ENCODE measurements around the gene GABBR2.

Gene GABBR2

DNA sequence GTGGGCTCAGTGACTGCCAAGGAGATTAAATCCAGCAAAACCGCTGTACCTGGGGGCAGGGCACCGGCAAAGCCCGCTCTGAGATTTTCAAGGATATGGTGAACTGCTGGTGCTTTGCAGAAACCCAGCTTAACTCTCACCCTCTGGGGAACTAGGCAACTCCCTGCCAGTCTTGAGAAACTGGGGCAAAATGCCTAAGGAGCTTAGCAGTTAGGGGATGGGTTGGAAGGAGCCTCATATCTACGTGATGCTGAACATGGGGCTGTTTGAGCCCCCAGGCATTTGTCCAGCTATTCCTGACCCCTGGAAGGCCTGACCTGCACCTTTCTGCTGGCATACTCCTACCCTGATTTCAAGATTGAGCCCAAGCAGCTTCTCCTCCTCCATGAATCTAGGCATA lies 344.6 kb downstream of the GABBR2 start:
- DNase-seq, result no peak

- no peak for DNase-seq
Measured at GRCh38 chr9:98363644-98364043, 345.1 kb downstream of the GABBR2 start.

- DNase-seq, result no peak
Measured at GRCh38 chr9:98362624-98363252, 346.0 kb downstream of the GABBR2 start.

DNA sequence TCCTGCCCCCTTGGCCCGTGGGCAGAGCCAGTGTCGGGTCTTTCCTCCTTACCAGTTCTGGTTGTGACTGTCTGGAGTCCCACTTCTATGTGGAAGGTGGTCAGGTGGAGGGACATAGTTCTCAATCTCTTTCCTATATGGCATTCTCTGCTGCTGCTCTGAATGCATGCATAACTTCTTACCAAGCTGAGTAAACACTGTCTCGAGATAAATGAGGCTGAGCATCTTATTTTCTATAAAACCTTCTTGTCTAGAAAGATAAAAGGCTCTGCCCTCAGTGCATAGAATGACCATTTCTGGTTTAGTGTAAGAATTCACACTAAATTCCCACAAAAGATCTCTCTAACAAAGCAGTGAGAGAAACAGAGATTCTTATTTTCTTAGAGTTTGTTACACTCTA lies 347.1 kb downstream of the GABBR2 start:
- no peak for DNase-seq

- no peak for DNase-seq
Measured at GRCh38 chr9:98360176-98360708, 348.5 kb downstream of the GABBR2 start.

- no peak for DNase-seq
Measured at GRCh38 chr9:98359569-98359968, 349.2 kb downstream of the GABBR2 start.

- DNase-seq, result no peak
Measured at GRCh38 chr9:98357921-98358535, 350.7 kb downstream of the GABBR2 start.

DNA sequence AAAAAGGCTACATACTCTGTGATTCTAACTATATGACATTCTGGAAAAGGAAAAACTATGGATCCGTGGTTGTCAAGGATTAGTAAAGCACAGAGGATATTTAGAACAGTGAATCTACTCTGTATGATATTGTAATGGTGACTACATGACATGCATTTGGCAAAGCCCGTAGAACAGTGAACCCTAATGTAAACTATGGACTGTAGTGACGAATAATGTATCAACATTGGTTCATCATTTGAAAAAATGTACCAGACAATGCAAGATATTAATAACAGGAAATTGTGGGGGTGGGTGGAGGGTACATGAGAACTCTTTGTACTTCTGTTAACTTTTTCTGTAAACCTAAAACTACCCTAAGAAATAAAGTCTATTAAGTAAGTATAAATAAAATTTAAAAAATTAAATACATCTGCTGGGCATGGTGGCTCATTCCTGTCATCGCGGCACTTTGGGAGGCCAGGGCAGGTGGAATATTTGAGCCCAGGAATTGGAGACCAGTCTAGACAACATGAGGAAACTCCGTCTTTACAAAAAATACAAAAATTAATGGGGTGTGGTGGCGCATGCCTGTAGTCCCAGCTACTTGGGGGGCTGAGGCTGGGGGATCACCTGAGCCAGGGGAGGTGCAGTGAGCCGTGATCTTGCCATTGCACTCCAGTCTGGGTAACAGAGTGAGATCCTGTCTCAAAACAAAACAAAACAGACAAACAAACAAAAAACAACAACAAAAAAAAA lies 351.6 kb downstream of the GABBR2 start:
- DNase-seq, result no peak

DNA sequence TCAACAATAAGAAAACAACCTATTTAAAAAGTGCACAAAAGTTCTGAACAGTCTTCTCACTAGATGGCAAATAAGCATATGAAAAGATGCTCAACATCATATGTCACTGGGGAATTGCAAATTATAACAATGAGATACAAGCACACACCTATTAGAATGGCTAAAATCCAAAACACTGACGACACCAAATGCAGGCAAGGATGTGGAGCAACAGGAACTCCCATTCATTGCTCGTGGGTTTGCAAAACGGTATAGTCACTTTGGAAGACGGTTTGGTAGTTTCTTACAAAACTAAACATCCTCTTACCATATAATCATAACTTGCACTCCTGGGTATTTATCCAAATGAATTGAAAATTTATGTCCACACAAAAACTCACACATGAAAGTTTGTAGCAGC lies 352.4 kb downstream of the GABBR2 start:
- DNase-seq, result no peak

DNA sequence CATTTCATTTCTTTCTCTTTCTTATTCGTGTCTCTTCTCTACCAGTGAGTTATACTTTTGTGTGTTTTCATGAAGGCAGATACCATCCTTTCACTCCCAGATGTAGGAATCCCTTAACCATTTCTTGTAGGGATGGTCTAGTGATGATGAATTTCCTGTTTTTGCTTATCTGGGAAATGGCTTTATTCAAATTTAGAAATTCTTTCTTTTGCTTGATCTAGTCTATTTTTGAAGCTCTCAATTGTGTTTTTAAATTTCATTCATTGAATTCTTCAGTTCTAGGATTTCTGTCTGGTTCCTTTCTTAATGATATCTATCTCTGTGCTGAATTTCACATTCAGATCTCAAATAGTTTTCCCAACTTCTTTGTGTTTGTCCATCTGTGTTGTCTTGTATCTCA lies 357.4 kb downstream of the GABBR2 start:
- DNase-seq, result no peak

- DNase-seq, result no peak
Measured at GRCh38 chr9:98347642-98348041, 361.1 kb downstream of the GABBR2 start.

GRCh38 chr9:98345011-98345410 lies 363.7 kb downstream of the GABBR2 start:
- no peak for DNase-seq

DNA sequence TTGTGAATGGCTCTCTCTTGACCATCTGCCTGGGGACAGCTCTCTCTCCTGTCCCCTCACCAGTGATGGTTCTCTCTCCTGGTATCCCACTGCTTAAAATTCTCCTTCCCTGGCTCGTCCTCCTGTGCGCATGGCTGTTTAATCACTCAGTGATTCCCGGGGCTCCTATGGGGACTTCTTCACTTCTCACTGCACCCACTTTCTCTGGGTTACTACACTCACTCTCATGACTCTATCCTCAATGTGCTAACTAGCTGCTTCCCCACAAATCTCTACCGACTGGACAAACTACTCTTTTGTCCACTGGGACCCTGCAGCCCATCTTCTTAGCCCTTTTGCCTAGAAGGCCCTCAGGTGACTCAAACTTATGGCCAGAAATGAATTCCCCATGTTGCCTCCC lies 364.2 kb downstream of the GABBR2 start:
- no peak for DNase-seq

- no peak for DNase-seq
Measured at GRCh38 chr9:98342820-98343210, 365.9 kb downstream of the GABBR2 start.

GRCh38 chr9:98342098-98342819 lies 366.5 kb downstream of the GABBR2 start:
- DNase-seq, result no peak

DNA sequence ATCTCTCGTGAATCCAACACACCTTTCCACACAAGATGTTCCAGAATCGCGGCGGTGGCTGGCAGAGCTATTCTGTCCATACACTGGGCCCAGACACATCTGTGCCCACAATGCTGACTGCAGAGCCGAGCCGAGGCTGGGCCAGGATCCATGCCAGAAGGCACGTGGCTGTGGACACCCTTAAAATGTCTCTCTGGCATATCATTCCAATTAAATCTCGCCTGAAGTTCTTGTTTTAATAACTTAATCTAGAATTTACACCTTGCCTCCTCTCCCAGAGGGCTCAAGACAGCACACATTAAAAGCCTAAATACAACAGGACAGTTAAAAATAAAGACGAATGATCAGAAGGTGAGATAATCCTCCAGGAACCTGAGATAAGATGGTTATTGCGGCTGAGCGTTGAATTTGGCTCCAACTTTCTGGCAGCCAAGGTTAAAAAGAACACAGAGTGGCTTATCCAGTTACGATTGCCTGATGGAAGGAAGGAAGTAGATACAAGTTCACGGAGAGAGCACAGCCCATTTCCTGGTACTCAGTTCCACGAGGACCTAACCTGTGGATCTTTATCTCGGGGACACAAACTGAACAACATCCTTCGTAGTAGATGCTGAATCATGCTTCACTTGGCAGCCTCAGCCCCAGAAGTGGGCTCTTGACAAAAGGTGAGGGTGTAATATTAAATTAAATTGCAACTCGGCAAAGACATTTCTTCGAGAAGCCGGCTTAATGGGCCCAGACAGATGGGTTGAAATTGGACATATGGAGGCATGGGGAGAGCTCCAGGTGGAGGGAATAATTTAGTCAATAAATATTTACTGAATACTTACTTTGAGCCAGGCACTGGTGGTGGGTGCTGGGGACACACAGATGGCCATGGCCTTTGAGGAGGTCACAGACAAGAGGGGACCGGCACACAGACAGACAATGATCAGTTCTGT lies 367.3 kb downstream of the GABBR2 start:
- no peak for DNase-seq

DNA sequence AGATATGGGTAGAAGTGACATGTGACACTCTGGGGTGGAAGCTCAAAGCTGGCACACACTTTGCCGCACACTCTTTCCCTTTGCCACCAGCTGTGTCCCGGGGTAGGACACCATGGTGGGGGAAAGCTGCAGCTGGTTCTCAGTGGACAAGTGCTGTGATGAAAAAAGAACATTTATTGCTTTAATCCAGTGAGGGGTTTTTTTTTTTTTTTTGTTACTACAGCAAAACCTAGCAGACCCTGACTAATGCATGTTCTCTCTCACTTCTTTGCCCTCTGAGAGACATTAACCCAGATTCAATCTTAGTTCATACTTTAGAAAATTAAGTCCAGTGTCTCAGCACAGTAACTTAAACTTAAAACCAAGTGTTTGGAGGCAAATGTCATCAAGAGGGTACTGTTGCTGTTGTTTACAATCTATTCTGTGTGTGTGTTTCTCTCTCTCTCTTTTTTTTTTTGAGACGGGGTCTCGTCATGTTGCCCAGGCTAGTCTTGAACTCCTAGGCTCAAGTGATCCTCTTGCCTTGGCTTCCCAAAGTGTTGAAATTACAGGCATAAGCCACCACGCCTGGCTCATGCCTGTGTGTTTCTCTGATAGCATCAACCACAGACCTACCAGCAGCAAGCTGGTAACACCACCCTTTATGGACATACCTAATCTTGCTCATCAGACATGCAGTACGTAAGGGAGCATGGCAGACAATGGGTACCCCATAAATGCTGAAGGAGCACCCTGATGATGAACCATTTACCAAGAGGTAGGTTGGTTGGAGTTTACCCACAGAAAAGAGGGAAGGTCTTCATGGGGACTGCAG lies 368.5 kb downstream of the GABBR2 start:
- DNase-seq, result no peak

DNA sequence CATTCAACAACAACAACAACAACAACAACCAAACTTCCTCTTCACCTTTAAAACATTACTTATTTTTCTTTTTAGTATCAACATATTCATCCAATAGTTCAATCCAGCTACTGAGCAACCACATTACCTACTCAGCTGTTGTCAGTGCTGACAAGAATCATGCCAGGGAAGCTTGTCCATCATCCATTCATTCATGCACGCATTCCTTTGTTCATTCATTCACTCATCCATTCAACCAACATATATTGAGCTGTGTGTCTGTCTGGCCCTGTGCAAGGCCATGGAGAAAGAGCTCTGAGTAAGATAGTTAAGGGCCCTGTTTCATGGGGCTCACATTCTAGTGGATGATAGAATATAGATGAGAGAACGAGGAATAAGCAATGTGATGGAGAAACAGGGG lies 373.1 kb downstream of the GABBR2 start:
- DNase-seq, result no peak

GRCh38 chr9:98334796-98335195 lies 373.9 kb downstream of the GABBR2 start:
- DNase-seq, result no peak

DNA sequence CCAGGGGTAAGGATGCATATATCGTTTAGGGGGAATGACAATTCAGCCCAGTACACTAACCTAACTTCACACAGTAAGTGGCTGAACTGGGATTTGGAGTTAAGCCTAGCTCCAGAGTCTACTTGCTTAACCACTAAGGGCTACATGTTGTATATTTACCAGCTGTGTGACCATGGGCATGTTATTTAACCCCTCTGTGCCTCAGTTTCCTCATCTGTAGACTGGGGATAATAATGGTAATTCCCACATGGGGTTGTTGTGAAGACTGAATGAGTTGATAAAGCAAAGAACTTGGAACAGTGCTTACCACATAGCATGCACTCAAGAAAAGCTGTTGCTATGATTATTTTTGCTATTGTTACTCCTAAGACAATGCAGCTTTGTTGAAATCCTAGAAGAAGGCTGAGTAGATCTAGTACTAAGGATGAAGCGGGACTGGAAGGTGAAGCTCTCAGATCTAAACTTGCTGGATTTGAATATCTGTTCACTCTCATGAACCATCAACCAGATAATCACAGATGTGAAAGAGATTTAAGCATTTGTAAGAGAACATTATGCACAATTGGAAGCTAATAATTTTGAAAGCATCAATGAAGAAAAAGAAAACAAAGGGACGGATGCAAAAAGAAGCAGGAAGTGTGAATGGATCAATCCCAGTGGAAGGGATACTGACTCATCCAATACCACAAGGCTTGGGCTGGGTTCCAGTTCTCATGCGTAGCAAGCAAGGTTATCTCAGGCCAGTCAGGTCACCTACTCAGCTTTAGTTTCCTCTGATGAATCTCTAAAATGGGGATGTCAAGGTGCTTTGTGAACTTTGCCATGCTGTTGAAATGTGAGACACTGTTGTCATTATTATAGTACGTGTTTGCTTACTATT lies 374.8 kb downstream of the GABBR2 start:
- DNase-seq, result no peak

All from CD4-positive, alpha-beta T cell treated with Interferon alpha-2 for 1 hour (primary cell).